ENCODE data around the gene PTDSS2. TPM values are rescaled to one million over a fixed set of nuclear protein-coding genes. Genes with fewer than 3 reads are reported as not detected.

PTDSS2 gene
- total and polyA plus RNA-seq, 10 of the 15 experiments (the other 5 are each of a cell fraction or from before 2014, with no cell fraction given) = 0.39 to 21.1 (median 10.8) TPM

DNA sequence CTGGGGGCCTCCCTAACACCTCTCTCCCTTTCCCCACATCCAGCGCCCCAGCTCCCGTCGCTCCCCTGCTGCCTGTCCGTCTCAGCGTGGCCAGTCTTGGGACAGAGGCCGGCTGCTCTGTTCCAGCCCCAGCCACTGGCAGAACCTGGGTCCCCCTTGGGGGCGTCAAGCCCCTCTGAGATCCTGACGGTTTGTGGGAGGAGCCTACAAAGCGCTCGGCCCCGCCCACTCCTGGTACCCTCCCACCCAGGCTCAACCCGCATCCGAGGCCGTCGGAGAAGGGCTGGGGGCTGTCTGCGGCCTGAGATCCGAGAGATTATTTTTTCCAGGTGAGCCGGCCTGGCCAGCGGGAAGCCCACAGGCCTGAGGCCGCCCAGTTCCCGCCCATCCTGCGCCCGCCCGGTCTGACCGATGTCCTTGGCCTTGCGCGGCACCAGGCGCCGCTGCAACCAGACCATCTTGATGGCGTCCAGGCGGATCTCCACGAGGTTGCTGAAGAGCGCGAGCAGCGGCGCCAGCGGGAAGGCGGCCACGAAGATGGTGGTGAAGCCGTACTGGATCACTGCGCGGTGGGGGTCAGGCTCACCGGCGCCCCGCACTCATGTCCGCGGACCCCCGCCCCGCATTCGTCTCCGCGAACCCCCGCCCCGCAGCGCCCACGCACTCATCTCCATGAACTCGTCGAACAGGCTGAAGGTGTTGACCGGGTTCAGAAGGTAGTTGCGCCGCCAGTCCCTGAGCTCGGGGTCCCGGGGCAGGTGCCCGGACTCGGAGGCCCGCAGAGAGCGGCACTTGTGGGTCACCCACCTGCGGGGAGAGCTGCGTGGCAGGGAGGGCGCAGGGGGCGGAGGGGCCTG is 29.8 kb upstream of the PTDSS2 start:
- BruUV-seq (replicated peaks) = no TSS peak

DNA sequence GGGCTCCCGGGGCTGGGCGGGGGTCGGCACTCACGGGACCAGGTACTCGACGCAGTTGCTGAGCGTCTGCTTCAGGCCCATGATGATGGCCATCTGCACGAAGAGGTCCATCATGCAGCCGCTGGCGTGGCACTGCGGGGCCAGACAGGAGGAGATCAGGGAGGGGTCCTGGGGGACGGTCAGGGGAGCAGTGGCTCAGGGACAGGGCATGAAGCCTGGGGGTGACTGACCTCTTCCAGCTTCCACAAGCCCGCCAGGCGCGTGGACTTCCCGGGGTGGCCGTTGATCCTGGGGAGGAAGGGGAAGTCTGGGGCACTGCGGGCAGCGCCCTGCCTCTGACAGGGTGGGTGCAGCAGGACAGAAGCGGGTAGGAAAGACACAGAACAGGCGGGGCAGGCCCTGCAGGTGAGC is 29.2 kb upstream of the PTDSS2 start:
- no peak for ATAC-seq
- BruUV-seq (replicated peaks) = no TSS peak
- in situ Hi-C loops (cut with MboI) = no loop called here

More for the DNA sequence above, 29.8 kb upstream of the PTDSS2 start:
- in situ Hi-C loops (cut with MboI) = no loop called here
- no peak for ATAC-seq
- Histone ChIP-seq H2AFZ (ENCODE audit: control insufficient read depth, low read depth, low read length) (no peak overlapping the region), H3K4me3 (no peak overlapping the region), H3K27ac (ENCODE audit: control insufficient read depth, insufficient read depth) (no peak overlapping the region), H3K9ac (ENCODE audit: control insufficient read depth, insufficient read depth, low read length) (no peak overlapping the region), H3K4me2 (ENCODE audit: control insufficient read depth, insufficient read depth) (no peak overlapping the region), H3K4me1 (ENCODE audit: control insufficient read depth, insufficient read depth, low read length) (peaks cover 6% of the 10 kb centered on the region), H3K79me2 (ENCODE audit: control insufficient read depth, insufficient read depth, low read length) (no peaks in the 10 kb centered on the region), H3K9me3 (replicated peaks; ENCODE audit: control insufficient read depth, insufficient read depth, low read length) (no peaks in the 10 kb centered on the region), H3K36me3 (ENCODE audit: control insufficient read depth in 2 of 2, insufficient read depth in 2 of 2, low read length in 1 of 2) (no peaks in the 10 kb centered on the region), H3K27me3 (replicated peaks in 1 of 2; ENCODE audit: control insufficient read depth in 2 of 2, insufficient read depth in 2 of 2, low read length in 1 of 2) (no peaks in the 10 kb centered on the region), H4K20me1 (ENCODE audit: control insufficient read depth, insufficient read depth) (no peaks in the 10 kb centered on the region)
- FAIRE-seq = no peak
- RAD21 ChIA-PET (ENCODE audit: unreplicated experiment) = no interaction called here
- POLR2A ChIA-PET = no interaction called here
- intact Hi-C loops (cut with micrococcal nuclease; ENCODE audit: unreplicated experiment) = no loop called here
- no peak for DNase-seq (ENCODE audit: low read depth, low spot score)
- TF ChIP-seq, protein P1, sequence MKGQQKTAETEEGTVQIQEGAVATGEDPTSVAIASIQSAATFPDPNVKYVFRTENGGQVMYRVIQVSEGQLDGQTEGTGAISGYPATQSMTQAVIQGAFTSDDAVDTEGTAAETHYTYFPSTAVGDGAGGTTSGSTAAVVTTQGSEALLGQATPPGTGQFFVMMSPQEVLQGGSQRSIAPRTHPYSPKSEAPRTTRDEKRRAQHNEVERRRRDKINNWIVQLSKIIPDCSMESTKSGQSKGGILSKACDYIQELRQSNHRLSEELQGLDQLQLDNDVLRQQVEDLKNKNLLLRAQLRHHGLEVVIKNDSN (IDR thresholded peaks at IDR 0.05; ENCODE audit: borderline replicate concordance, extremely low read length, insufficient read depth, low read depth, low read length) = no peak
- 0 out of 2 replicates have a peak, but pooled peaks have one; percentile 9 for TF ChIP-seq POLR2A (IDR thresholded peaks at IDR 0.05; ENCODE audit: low read depth, low read length)
- SMC1A ChIA-PET (ENCODE audit: uncharacterized antibody, unreplicated experiment) = no interaction called here
- WGBS (ENCODE audit: insufficient coverage, insufficient replicate concordance, low lambda C conversion rate, missing lambda C conversion rate) = 82% methylated on average over 32 of the region's 71 CpGs
- CTCF ChIA-PET = no interaction called here

More for the DNA sequence above, 29.2 kb upstream of the PTDSS2 start:
- TF ChIP-seq USF2 (IDR thresholded peaks at IDR 0.05; ENCODE audit: borderline replicate concordance, low read depth, low read length) (no peak), ZNF592 (IDR thresholded peaks at IDR 0.05) (no peak), PAX5 (IDR thresholded peaks at IDR 0.05; ENCODE audit: borderline replicate concordance, low read depth, low read length) (no peak)
- intact Hi-C loops (cut with micrococcal nuclease; ENCODE audit: unreplicated experiment) = no loop called here
- FAIRE-seq (no peak), DNase-seq (ENCODE audit: low read depth, low spot score) (no peak)
- Histone ChIP-seq H3K27ac (ENCODE audit: control insufficient read depth, insufficient read depth) (no peak overlapping the region), H3K4me3 (no peak overlapping the region), H3K79me2 (ENCODE audit: control insufficient read depth, insufficient read depth, low read length) (no peaks in the 10 kb centered on the region), H3K36me3 (ENCODE audit: control insufficient read depth in 2 of 2, insufficient read depth in 2 of 2, low read length in 1 of 2) (no peaks in the 10 kb centered on the region), H3K4me2 (ENCODE audit: control insufficient read depth, insufficient read depth) (no peak overlapping the region), H3K9me3 (replicated peaks; ENCODE audit: control insufficient read depth, insufficient read depth, low read length) (no peaks in the 10 kb centered on the region), H2AFZ (ENCODE audit: control insufficient read depth, low read depth, low read length) (no peak overlapping the region), H3K9ac (ENCODE audit: control insufficient read depth, insufficient read depth, low read length) (no peak overlapping the region), H3K27me3 (replicated peaks in 1 of 2; ENCODE audit: control insufficient read depth in 2 of 2, insufficient read depth in 2 of 2, low read length in 1 of 2) (no peaks in the 10 kb centered on the region), H3K4me1 (ENCODE audit: control insufficient read depth, insufficient read depth, low read length) (no peaks in the 10 kb centered on the region; the same call in 1 of the 2 replicates), H4K20me1 (ENCODE audit: control insufficient read depth, insufficient read depth) (no peaks in the 10 kb centered on the region)
- POLR2A ChIA-PET = no interaction called here
- CTCF ChIA-PET = no interaction called here
- RAD21 ChIA-PET (ENCODE audit: unreplicated experiment) = no interaction called here
- WGBS (ENCODE audit: insufficient coverage, insufficient replicate concordance, low lambda C conversion rate, missing lambda C conversion rate) = 91% methylated on average over 19 of the region's 21 CpGs
- SMC1A ChIA-PET (ENCODE audit: uncharacterized antibody, unreplicated experiment) = no interaction called here

All from GM12878 (cell line).